Nephron (organoid): ENCODE data around the gene SMYD3.

Source experiments
- H3K27ac Mint-ChIP-seq, 3 experiments: 2 replicates each; pipeline ENCODE4 v1.8.0; 2020; ENCODE audit warnings: mixed read lengths in 3 of 3, mild to moderate bottlenecking in 2 of 3, moderate library complexity in 1 of 3
- H3K27me3 Mint-ChIP-seq: 2 replicates; pipeline ENCODE4 v1.8.0; 2021; ENCODE audit warnings: low read depth, mild to moderate bottlenecking, moderate library complexity, mixed read lengths
- H3K36me3 Mint-ChIP-seq: 2 replicates; pipeline ENCODE4 v1.8.0; 2020; ENCODE audit warnings: low read depth, mixed read lengths
- H3K4me1 Mint-ChIP-seq: 2 replicates; pipeline ENCODE4 v1.8.0; 2020; ENCODE audit warnings: mixed read lengths
- H3K4me3 Mint-ChIP-seq, 3 experiments: 2 replicates each; pipeline ENCODE4 v1.8.0; 2020; ENCODE audit warnings: mild to moderate bottlenecking in 3 of 3, mixed read lengths in 3 of 3, moderate library complexity in 2 of 3
- H3K9me3 Mint-ChIP-seq: 2 replicates; pipeline ENCODE4 v1.8.0; 2020; ENCODE audit warnings: mixed read lengths
- TF ChIP-seq, protein P1 (sequence below), 3 experiments: fragments of 200-600 bp; sonication (generic); IDR thresholded peaks; one replicate each; pipeline ENCODE4 v1.5.0; 2021; ENCODE audit warnings: antibody characterized with exemption in 3 of 3; ENCODE audit not compliant: unreplicated experiment in 3 of 3

The SMYD3 gene

DNA sequence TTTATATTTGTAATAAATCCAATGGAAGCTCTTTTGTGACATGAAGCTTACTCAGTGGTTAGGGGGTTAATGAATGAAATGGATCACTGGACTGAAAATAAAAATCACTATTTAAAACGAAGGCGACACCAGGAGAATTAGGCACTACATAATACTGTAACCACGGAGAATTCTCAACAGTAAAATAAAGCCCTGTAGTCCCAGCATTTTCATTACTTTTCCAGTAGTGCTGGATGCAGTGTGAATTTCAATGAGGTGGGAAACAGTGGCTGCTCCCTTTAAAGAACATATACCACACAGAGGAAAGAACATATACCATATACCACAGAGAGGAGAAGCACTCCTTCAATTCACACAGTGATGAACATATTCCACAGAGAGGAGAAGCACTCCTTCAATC lies 275.0 kb downstream of the SMYD3 start:
- no peaks in the 10 kb centered on the region for H3K27me3 Mint-ChIP-seq
- TF ChIP-seq, protein P1, sequence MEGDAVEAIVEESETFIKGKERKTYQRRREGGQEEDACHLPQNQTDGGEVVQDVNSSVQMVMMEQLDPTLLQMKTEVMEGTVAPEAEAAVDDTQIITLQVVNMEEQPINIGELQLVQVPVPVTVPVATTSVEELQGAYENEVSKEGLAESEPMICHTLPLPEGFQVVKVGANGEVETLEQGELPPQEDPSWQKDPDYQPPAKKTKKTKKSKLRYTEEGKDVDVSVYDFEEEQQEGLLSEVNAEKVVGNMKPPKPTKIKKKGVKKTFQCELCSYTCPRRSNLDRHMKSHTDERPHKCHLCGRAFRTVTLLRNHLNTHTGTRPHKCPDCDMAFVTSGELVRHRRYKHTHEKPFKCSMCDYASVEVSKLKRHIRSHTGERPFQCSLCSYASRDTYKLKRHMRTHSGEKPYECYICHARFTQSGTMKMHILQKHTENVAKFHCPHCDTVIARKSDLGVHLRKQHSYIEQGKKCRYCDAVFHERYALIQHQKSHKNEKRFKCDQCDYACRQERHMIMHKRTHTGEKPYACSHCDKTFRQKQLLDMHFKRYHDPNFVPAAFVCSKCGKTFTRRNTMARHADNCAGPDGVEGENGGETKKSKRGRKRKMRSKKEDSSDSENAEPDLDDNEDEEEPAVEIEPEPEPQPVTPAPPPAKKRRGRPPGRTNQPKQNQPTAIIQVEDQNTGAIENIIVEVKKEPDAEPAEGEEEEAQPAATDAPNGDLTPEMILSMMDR (IDR thresholded peaks at IDR 0.05; ENCODE audit: unreplicated experiment in 3 of 3), result no peak
- no peak overlapping the region for H3K27ac Mint-ChIP-seq
- H3K4me3 Mint-ChIP-seq, result no peak overlapping the region
- H3K4me1 Mint-ChIP-seq, result no peaks in the 10 kb centered on the region
- no peaks in the 10 kb centered on the region for H3K9me3 Mint-ChIP-seq
- H3K36me3 Mint-ChIP-seq, result no peaks in the 10 kb centered on the region

DNA sequence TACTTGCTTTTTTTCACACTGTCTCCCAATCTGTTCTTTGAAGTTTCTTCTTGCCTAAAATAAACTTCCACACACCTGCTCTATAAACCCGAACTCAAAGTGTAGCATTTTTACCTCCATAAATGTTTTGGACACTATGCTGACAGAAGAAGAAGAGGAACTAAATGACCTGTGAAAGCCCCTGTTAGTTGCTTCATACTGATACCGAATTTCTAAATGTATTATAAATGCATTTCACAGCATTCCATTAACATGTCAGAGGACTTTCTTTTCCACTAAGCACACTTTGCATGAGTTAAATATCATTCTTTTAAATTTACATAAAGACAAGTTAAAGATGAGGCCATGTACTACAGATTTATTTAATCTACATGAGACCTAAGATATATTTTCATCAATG lies 281.0 kb downstream of the SMYD3 start:
- no peaks in the 10 kb centered on the region for H3K36me3 Mint-ChIP-seq
- H3K9me3 Mint-ChIP-seq, result no peaks in the 10 kb centered on the region
- H3K27ac Mint-ChIP-seq, result no peak overlapping the region
- H3K27me3 Mint-ChIP-seq, result no peaks in the 10 kb centered on the region
- H3K4me3 Mint-ChIP-seq, result no peak overlapping the region
- no peaks in the 10 kb centered on the region for H3K4me1 Mint-ChIP-seq
- TF ChIP-seq, protein P1 (IDR thresholded peaks at IDR 0.05; ENCODE audit: unreplicated experiment in 3 of 3), result no peak

DNA sequence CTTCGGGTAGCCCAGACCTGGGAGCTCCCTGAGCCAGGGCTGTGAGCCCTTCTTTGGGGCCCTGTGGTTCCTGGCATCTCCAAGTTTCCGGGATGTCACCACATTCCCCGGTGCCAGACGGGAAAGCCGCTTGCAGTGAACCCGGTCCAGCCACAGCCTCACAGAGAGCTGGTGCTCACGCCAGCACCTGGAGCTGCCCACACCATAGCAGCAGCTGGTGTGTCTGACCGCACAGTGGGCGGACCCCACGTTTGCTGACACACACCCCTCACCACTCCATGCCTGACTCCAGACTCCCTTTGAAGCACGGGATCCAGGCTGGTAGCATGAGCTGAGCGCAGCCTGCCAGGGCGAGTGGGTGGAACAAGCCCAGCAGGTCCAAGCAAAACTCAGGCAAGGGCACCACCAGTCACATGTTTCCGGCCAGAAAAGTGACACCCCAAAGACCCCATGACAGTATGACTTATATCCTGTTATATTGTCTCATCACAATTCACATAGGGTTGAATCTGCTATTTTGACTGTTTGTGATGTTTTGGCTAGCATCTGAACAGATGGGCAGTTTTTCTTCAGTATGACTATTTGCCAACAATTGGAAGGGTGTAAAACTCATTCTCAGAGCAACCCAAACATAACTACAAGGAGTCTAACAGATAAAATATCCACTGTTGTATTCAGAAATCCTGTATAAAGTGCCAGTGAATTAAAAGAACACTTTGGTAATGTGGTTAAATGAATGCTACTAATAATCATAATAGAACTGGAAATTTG lies 285.4 kb downstream of the SMYD3 start:
- TF ChIP-seq, protein P1 (IDR thresholded peaks at IDR 0.05; ENCODE audit: unreplicated experiment in 3 of 3), result no peak
- Mint-ChIP-seq H3K27me3 (no peaks in the 10 kb centered on the region), H3K27ac (no peak overlapping the region), H3K4me3 (no peak overlapping the region), H3K9me3 (no peaks in the 10 kb centered on the region), H3K4me1 (peaks cover 8% of the 10 kb centered on the region), H3K36me3 (no peaks in the 10 kb centered on the region)

DNA sequence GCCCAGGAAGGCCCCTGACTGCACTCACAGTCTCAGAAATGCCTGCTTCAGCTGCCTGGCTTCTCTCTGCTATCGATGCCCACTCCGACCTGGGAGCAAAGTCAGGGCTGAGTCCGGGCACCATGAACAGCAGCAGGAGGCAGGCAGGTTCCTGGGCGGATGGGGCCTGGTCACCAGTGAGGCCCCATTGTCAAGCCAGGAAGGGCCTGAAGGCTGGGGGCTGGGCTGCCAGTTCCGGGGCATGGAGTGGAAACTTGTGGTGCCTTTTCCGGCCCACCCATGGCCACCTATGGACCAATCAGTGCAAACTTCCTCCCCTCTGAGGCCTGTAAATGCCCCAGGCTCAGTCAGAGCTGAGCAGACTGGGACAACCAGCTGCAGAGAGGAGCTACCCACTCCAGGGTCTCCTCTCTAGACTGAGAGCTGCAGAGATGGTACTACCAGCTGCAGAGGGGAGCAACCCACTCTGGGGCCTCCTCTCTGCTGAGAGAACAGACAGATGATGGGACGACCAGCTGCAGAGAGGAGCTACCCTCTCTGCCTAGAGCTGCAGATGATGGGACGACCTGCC lies 286.5 kb downstream of the SMYD3 start:
- H3K4me3 Mint-ChIP-seq, result no peak overlapping the region
- TF ChIP-seq, protein P1 (IDR thresholded peaks at IDR 0.05; ENCODE audit: unreplicated experiment in 3 of 3), result no peak
- no peaks in the 10 kb centered on the region for H3K27me3 Mint-ChIP-seq
- no peak overlapping the region for H3K27ac Mint-ChIP-seq
- H3K9me3 Mint-ChIP-seq, result no peaks in the 10 kb centered on the region
- no peaks in the 10 kb centered on the region for H3K36me3 Mint-ChIP-seq
- peaks cover 9% of the 10 kb centered on the region for H3K4me1 Mint-ChIP-seq

DNA sequence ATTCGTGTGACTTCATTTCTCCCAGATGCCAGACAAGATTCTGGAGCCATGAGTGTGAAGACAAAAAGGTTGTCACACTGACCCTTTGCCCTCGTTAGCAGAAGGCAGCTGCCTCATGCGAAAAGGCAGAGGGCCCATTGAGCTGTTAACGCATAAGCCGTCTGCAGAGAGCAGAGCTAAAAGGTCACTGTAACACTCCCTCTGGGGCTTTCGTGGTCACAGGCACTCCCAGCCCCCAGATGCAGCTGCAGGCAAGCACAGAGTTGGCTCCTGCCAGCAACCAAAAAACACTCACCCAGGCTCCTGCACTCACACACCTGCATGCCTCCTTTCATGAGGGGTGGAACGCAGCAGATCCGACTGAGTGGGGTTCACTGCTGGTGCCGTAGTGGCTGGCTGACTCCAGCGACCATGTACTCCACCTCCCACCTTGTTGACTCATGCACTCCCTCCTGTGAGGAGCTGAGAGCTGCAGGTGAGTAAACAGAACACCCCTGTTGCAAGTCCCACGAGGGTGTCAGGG lies 287.5 kb downstream of the SMYD3 start:
- Mint-ChIP-seq H3K4me1 (peaks cover 12% of the 10 kb centered on the region), H3K27me3 (no peaks in the 10 kb centered on the region), H3K4me3 (no peak overlapping the region), H3K27ac (peak overlapping the region; percentile 6 to 28 (median 13)), H3K36me3 (no peaks in the 10 kb centered on the region), H3K9me3 (no peaks in the 10 kb centered on the region)
- TF ChIP-seq, protein P1 (IDR thresholded peaks at IDR 0.05; ENCODE audit: unreplicated experiment in 3 of 3), result no peak
